ENCODE data around the gene MSRB3. TPM values are rescaled to one million over a fixed set of nuclear protein-coding genes. Genes with fewer than 3 reads are reported as not detected.

The MSRB3 gene
- total RNA-seq, 2 donors from 2014 or later: 0.18 TPM; not detected in 1

DNA sequence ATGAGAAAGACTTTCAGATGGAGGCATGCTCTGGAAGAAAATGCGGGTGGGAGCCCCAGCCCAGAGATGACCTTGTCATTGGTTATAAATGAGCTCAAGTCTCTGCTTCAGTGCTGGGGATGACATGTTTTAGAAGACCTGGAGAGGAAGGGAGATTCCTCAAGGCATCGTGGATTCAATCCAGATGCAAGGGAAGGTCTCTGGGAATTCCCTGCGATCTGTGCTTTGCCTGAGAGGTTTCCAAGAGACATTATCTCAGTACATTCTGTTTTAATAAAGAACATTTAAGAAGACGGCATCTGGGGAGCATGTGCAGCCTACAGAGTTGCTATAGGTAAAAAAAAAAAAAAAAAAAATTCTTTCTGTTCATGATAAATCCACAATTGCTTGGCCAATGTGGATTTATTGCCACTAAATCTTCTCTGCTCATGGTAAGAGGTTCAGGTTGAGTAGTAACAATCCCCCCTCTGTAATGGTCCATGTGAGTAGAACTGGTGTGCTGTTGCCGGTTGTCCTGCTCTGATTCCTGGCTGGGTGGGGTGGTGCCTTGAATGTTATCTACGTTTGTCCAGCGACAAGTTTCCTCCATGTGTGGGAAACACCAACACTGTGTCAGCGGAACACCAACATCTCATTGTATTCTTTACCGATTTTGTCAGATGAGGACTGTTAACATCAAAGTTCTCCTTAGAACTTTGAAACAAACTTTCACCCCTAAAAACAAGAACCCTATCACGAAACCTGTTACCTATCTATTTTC is 230.0 kb downstream of the MSRB3 start:
- no peaks in the 10 kb centered on the region for H3K36me3 Mint-ChIP-seq
- no peaks in the 10 kb centered on the region for H3K9me3 Mint-ChIP-seq
- ATAC-seq (no peak), DNase-seq (ENCODE audit: low spot score in 2 of 2) (no peak)
- no peak overlapping the region for H3K27ac Mint-ChIP-seq

DNA sequence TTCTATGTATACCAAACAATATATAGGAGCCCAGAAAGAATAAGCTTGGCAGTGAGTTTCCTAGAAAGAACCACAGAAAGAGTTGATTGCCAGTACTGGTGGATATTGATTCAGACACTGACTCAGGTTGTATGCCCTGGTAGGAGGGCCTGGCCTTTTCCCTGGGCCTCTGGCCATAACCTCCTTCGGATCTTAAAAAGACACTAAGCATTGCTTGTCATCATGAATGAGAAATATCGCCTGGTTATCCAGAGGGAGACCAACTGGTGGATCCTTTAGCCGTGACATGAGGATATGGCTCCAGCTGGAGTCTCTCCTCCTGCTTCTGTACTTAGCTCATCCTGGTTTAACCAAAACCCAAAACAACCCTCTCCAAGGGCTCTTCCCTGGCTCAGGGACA is 231.5 kb downstream of the MSRB3 start:
- H3K36me3 Mint-ChIP-seq: no peaks in the 10 kb centered on the region
- H3K27ac Mint-ChIP-seq: no peak overlapping the region
- DNase-seq (ENCODE audit: low spot score in 2 of 2) (no peak), ATAC-seq (no peak)
- no peaks in the 10 kb centered on the region for H3K9me3 Mint-ChIP-seq

DNA sequence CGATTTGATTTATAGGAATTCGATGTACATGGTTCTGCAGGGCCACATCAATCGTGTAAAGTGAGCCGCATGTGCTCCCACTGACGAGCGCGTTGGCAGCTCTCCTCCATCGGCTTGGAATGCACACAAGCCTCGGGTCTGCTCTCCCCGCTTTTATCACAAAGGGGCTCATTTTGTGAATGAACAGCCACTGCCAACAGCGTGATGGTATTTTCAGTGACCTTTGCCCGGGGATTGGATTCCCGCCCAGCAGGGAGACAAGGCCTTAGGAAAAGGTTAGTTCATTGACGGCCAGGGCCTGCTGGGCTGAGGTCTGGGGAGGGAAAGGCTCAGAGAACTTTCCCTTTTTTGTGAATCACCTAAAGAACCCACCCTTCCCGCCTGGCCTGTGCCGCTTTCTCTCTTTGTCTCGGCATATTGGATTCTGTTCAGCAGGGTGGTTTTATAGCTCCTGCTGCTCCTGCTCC is 232.1 kb downstream of the MSRB3 start:
- H3K27ac Mint-ChIP-seq: no peak overlapping the region
- no peak for ATAC-seq

DNA sequence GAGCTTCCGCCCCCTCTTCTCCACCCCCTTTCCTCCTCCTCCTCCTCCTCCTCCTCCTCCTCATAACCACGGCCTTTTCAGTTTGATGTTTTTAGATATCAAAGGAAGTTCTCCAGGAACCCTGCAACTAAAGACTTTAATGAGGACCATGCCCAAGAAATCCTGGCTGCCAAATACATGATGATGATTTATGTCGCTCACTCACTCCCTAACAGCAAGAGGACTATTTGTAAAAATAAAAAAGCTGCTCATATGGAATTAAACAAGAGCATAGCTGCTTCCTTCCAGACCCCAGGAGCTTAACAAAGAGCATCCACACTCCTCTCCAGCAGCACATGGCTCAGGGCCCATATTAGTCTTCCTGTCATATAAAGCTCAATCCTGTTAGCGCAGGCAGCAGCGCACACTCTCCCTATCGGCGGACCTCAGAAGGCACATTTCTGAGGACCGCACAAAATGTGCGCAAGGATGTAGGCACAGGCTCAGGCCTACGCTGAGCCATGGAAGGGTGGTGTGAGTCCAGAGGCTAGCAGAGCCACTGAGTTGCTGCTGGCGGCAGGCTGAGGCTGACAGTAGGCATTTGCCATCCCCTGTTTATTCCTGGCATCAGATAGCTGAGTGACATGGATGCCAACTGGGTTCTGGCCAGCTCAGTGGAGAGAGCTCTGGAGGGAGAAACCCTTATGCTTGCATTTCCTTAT is 232.8 kb downstream of the MSRB3 start:
- no peaks in the 10 kb centered on the region for H3K9me3 Mint-ChIP-seq
- DNase-seq (ENCODE audit: low spot score in 2 of 2) (no peak), ATAC-seq (no peak)
- no peak overlapping the region for H3K27ac Mint-ChIP-seq
- no peaks in the 10 kb centered on the region for H3K36me3 Mint-ChIP-seq

More for the DNA sequence above, 232.1 kb downstream of the MSRB3 start:
- no peaks in the 10 kb centered on the region for H3K36me3 Mint-ChIP-seq
- no peak for DNase-seq (ENCODE audit: low spot score in 2 of 2)
- H3K9me3 Mint-ChIP-seq: no peaks in the 10 kb centered on the region

DNA sequence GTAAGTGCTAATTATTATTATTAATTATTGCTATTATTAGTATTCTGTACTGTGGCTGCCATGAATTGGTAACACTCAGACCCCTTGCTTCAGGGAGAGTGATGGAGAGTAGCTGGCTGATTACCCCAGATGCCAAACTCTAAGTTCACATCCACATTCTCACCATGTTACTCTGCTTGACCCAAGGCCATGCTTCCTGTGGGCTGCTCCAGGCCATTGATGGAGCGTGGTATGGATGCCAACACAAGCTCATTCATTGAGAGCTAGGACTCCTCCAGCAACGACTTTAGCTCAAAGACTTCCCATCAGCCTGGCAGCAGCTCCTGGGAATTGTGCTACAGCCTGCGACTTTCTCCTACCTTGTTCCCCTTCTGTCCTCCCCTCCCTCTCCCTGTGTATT is 233.4 kb downstream of the MSRB3 start:
- Mint-ChIP-seq H3K27ac (no peak overlapping the region), H3K9me3 (no peaks in the 10 kb centered on the region), H3K36me3 (no peaks in the 10 kb centered on the region)
- DNase-seq (ENCODE audit: low spot score in 2 of 2): no peak
- ATAC-seq: no peak

Other genes starting within 250 kb of the MSRB3 start
- not detected for gene WIF1, start 157.4 kb upstream of the MSRB3 start, total RNA-seq
- gene LEMD3, start 109.1 kb upstream of the MSRB3 start, total RNA-seq: 10 to 100 TPM; 18.4 to 27.4 TPM